GM19372 (cell line): Measurements from ENCODE around the gene DNPEP.
"Not testable (repeated sequence)": the region's sequence is repeated elsewhere in the genome, so short reads cannot be mapped to it uniquely, and the experiment has no call there.

Experiments
- ATAC-seq: cut with Tn5 transposase; IDR thresholded peaks from one replicate; pipeline ENCODE4 v1.9.1; 2021; ENCODE audit warnings: mild to moderate bottlenecking, low read depth, moderate library complexity; ENCODE audit not compliant: unreplicated experiment

DNPEP gene

GRCh38 chr2:219419331-219420197 lies 31.9 kb upstream of the DNPEP start:
- ATAC-seq = no peak

- ATAC-seq = no peak
Measured at GRCh38 chr2:219419012-219419324, 31.3 kb upstream of the DNPEP start.

- ATAC-seq = no peak
Measured at GRCh38 chr2:219418155-219419011, 30.7 kb upstream of the DNPEP start, which contains the start of gene DES. Gene DES, plus strand, starts transcription at chr2:219418377. Its CDS starts 86 bp downstream, at chr2:219418463.

DNA sequence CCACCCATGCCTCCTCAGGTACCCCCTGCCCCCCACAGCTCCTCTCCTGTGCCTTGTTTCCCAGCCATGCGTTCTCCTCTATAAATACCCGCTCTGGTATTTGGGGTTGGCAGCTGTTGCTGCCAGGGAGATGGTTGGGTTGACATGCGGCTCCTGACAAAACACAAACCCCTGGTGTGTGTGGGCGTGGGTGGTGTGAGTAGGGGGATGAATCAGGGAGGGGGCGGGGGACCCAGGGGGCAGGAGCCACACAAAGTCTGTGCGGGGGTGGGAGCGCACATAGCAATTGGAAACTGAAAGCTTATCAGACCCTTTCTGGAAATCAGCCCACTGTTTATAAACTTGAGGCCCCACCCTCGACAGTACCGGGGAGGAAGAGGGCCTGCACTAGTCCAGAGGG lies 29.7 kb upstream of the DNPEP start:
- ATAC-seq = no peak

DNA sequence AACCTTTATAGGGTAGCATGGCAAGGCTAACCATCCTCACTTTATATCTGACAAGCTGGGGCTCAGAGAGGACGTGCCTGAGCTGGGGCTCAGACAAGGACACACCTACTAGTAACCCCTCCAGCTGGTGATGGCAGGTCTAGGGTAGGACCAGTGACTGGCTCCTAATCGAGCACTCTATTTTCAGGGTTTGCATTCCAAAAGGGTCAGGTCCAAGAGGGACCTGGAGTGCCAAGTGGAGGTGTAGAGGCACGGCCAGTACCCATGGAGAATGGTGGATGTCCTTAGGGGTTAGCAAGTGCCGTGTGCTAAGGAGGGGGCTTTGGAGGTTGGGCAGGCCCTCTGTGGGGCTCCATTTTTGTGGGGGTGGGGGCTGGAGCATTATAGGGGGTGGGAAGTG lies 29.2 kb upstream of the DNPEP start:
- no peak for ATAC-seq

DNA sequence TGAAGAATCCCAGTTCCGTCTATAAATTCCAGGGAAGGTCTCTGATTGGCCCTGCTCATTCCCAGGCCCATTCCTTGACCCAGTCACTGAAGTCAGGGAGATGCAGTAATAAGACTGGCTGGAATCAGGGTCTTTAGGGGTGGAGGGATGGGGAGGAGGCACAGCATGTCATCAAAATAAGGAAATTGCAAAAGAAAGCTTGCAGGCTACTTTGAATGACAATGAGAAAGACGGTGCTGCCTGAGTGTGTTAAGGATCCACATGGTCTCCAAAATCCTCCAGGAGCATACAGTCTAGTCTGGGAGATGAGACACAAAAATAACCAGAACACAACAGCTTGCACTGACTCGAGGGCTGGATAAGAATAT lies 28.5 kb upstream of the DNPEP start:
- ATAC-seq = no peak

DNA sequence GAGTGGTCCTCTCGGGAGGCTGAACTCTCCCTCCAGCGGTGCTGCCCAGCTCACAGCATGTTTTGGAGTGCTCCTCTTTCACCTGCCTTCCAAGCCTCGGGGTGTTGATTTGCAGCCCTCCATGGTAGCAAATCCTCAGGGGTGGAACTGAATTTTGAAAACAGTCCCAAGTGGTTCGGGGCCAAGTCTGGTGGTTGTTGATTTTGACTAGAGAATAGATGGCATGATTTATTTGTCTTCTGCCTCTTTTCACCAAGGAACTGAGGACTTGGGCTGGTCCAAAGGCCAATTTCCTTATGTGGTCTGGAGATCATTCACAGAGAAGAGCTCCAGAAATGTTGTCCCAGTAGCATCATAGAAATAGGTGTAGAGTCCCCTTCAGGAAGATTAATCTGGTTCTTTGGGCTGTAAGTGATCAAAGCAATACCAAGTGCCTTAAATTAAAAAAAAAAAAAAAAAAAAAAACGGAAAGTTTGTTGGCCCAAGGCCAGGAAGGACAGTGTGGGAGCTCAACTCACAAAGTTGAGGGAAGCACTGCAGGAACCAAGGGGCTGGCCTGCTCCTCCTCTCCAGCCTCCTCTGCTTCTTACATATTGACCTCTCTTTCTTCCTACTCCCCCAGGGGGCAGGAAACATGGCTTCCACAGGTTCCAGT lies 28.0 kb upstream of the DNPEP start:
- no peak for ATAC-seq

GRCh38 chr2:219414857-219415256 lies 27.1 kb upstream of the DNPEP start:
- ATAC-seq = no peak

GRCh38 chr2:219410390-219410789 lies 22.7 kb upstream of the DNPEP start:
- ATAC-seq = no peak

DNA sequence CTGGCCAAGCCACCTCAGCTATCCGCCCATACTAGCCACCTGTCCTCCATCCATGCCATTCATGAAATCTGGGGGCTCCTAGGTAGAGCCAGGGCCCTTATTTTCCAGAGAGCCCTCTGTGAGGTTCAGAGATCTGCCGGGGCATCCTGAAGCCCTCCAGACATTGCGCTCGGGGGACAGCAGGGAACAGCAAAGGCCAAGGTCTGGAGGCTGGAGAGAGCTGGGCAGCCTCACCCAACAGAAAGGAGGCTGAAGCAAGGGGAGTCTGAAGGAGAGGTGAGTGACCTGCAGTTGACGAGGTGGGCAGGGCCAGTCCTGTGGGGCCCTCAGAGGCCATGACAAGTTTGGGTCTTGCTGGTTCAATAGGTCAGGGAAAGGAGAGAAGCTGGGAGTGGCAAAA lies 21.9 kb upstream of the DNPEP start:
- no peak for ATAC-seq

- ATAC-seq = no peak
Measured at GRCh38 chr2:219408631-219409030, 20.9 kb upstream of the DNPEP start.

DNA sequence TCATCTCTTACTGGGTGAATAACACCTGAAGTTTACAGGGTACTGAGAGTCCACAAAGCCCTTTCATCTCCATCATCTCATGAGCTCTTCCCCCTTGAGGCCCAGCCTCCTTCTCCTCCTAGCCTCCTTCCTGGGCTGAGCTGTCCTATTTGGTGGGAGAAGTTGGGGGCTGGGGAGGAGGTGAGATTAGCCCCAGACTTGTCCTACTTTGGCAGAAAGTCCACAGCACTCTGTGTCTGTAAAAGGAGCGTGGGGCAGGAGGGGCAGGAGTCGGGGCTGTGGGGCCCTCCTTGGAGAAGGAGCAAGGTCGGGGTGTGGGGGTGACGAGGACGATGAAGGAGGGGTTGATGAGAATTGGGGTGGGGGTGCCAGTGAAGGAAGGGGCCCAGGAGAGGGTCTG lies 20.5 kb upstream of the DNPEP start:
- ATAC-seq = no peak

GRCh38 chr2:219407343-219407742 lies 19.6 kb upstream of the DNPEP start:
- not testable (repeated sequence) for ATAC-seq

- ATAC-seq = no peak
Measured at GRCh38 chr2:219406861-219407230, 19.1 kb upstream of the DNPEP start.

- ATAC-seq = no peak
Measured at GRCh38 chr2:219405958-219406860, 18.5 kb upstream of the DNPEP start.

DNA sequence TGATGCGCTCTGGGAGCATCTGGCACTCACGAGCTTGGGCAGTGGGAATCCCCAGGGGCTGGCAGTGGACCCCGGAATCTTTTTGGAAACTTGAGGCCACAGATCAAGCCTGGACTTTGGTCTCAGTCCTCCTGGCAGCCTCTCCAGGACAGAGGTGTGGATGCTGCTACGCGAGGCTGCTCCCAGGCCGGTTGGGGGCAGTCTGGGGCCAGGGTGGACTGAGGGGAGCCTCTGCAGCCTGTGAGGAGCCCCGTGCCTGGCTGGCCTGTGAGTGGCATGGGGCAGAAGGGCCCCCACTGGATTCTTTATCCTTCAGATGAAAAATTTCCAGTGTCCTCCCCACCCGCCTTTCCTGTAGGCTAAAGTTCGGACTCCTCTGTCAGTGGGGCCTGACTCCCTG lies 17.7 kb upstream of the DNPEP start:
- no peak for ATAC-seq

DNA sequence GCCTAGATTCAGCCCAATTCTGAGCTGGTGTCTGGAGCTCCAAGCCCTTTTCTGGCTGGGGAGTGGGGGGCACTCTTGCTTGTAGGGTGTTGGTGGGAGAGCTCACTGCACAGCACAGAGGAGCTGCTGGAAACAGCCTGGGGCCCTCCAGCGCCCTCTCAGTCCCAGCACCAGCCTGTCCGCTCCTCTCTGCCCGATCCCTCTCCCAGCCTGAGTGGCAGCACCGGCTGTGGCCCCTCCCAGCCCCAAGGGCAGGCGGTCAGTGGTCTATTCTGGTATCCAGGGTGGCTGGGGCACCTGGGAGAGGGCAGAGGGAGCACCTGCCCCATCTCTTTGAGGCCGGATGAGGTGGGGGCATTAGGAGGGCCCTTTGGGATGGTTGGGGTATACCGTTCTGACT lies 17.2 kb upstream of the DNPEP start:
- ATAC-seq = no peak

DNA sequence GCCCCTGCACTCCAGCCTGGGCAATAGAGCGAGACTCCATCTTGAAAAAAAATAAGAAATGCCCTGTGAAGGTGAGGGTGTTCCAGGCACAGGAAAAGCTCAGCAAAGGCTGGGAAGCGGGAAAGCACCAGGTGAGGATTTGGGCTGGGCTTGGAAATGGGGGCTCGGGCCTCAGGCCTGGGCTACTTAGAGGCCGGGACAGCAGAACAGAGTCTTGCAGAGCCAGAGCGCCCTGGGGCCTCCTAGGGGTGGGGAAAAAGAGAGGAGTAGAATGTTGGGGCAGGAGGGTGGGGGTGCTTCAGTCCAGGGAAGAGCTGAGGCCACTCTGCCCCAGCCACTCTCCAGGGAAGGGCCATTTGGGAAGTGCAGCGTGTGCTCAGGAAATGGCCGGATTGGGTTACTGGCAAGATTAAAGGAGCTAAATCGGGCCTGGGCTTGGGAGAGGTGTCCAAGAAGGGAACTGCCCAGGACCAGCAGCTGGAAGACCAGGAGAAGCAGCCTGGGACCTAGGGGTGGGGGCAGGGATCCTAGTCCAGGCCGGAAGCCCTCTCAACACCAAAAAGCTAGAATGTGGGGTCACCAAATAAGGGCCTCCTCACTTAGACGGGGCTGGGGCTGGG lies 16.7 kb upstream of the DNPEP start:
- no peak for ATAC-seq

DNA sequence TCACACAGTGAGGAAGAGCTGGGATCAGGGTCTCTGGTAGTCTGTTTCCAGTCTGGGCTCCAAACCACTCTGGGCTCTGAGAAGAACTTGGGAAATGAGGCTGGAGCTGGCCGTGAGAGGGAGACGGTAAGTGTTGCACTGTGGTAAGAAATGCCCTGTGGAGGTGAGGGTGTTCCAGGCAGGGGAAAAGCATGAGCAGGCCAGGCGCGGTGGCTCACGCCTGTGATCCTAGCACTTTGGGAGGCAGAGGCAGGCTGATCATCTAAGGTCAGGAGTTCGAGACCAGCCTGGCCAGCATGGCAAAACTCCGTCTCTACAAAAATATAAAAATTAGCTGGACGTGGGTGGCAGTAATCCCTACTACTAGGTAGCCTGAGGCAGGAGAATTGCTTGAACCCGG lies 16.1 kb upstream of the DNPEP start:
- no peak for ATAC-seq
